ENCODE results near the gene PRPSAP2.

The PRPSAP2 gene

DNA sequence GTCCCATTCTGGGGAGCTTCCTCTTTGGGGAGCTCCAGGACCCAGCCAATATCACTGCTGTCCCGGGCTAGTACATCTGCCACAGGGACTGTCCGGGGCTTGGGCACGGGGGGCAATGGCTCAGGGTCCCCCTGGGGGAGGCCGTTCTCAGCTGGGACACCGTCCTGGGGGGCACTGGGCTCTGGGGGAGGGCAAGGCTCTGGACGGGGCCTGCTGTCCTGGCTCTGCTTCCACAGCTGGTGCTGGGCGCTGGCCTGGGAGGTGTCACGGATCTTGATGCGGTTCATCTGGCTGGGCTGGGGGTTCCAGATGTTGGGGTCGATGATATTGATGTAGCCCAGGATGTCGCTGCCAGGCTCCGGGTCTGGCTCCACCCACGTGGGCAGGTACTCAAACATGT is 120.1 kb downstream of the PRPSAP2 start:
- no peaks in the 10 kb centered on the region for H3K27me3 Mint-ChIP-seq
- H3K9me3 Mint-ChIP-seq = no peaks in the 10 kb centered on the region
- DNase-seq (no peak), ATAC-seq (replicated peaks) (no peak)
- no peak overlapping the region for H3K4me3 Mint-ChIP-seq
- no peak overlapping the region for H3K27ac Mint-ChIP-seq
- H3K4me1 Mint-ChIP-seq = peaks cover 8% of the 10 kb centered on the region in 2 donors
- H3K36me3 Mint-ChIP-seq = peaks cover 46 to 47% of the 10 kb centered on the region in 2 donors

- no peak overlapping the region for H3K4me3 Mint-ChIP-seq
- ATAC-seq (replicated peaks) (no peak), DNase-seq (no peak)
- no peak overlapping the region for H3K27ac Mint-ChIP-seq
- H3K4me1 Mint-ChIP-seq = peaks cover 6 to 8% of the 10 kb centered on the region in 2 donors
- H3K36me3 Mint-ChIP-seq = peaks cover 45 to 47% of the 10 kb centered on the region in 2 donors
- H3K9me3 Mint-ChIP-seq = no peaks in the 10 kb centered on the region
- no peaks in the 10 kb centered on the region for H3K27me3 Mint-ChIP-seq
Observed at GRCh38 chr17:18978655-18979054, 120.7 kb downstream of the PRPSAP2 start.
